ENCODE results near the gene ENAM. TPM values are rescaled to one million over a fixed set of nuclear protein-coding genes. Genes with fewer than 3 reads are reported as not detected.

ENAM gene
- total RNA-seq, 4 donors from 2014 or later, result not detected

DNA sequence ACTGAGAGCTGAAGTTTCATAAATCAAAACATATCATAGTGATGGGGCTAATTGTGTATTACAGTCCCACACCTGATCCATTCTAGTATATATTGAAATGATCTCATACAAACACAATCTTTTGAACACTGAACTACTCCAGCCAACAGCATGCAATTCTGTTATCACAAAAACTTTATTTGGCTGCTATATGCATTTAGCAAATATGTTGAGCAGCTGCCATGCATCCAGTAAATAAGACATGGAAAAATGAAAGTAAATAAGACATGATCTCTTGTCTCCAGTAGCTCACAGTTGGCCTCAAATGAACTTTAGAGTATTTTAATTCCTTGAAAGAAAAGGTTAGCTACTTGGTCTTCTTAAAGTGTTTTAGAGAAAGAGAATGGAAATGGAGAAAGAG is 34.3 kb upstream of the ENAM start:
- no peak for ATAC-seq (ENCODE audit: low FRiP score)
- DNase-seq (ENCODE audit: low spot score), result no peak
- TF ChIP-seq CTCF (IDR thresholded peaks at IDR 0.05), result no peak

GRCh38 chr4:70600305-70600704 is 28.2 kb upstream of the ENAM start:
- no peak for ATAC-seq (ENCODE audit: low FRiP score)
- TF ChIP-seq CTCF (IDR thresholded peaks at IDR 0.05), result no peak
- DNase-seq (ENCODE audit: low spot score), result no peak

DNA sequence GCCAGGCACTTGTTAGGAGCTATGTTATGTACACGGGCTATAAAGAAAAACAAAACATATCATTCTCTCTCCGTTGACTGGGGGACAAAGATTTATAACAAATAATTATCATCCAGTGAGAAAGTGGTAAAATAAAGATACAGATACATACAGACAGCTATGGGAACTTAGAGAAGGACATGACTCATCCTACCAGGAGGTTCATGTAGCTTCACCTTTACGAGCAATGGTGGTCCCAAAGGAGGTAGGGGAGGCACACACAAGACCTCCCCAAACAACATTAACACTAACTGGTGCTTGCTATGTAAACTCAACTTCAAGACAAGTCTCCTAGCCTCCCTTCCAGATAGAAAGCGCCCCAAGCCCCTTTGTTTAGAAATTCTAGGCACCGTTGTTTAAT is 27.6 kb upstream of the ENAM start:
- no peak for TF ChIP-seq CTCF (IDR thresholded peaks at IDR 0.05)
- no peak for DNase-seq (ENCODE audit: low spot score)
- no peak for ATAC-seq (ENCODE audit: low FRiP score)

DNA sequence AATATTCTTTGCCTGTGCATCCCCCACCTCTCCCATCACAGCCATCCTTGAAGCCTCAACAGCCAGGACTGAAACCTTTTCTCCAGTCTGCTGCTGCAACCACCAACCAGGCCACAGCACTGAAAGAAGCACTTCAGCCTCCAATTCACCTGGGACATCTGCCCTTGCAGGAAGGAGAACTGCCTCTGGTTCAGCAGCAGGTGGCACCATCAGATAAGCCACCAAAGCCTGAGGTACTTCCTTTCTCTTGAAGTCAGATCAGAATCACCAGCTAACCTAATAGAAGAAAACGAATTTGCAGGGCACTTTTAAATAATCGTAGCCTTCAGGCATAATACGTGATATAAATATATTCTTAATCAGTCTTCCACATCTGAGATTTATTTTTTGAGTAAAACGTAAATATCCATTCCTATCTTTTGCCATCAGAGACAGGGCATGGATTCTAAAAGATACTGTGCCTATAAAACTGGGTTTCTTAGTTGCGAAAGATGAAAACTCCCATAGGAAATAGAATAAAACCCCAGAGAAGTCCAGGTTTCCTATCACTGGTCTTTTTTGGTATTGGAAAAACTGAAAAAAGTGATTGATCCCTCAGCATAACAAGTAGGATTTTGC is 27.0 kb upstream of the ENAM start:
- TF ChIP-seq CTCF (IDR thresholded peaks at IDR 0.05), result no peak
- no peak for ATAC-seq (ENCODE audit: low FRiP score)
- no peak for DNase-seq (ENCODE audit: low spot score)

DNA sequence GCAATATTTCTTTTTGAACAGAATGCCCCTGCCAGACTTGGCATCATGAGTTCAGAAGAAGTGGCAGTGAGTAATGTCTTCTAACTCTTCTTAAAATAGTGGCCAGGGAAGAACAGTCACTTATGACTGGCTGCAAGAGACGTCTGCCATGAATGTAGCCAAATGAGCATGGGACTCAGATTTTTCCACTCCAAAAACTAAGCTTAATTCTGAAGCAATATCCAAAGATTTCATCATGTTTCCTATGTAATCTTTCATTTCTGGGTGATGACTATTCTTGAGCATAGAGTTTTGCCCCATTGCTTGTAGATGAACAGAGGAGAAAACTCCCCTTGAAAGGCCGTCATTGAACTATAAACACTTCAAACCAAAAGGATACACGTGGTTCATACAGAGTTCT is 24.7 kb upstream of the ENAM start:
- DNase-seq (ENCODE audit: low spot score) (no peak), ATAC-seq (ENCODE audit: low FRiP score) (peak; percentile 77)
- no peak for TF ChIP-seq CTCF (IDR thresholded peaks at IDR 0.05)

- DNase-seq (ENCODE audit: low spot score) (no peak), ATAC-seq (ENCODE audit: low FRiP score) (no peak)
- TF ChIP-seq CTCF (IDR thresholded peaks at IDR 0.05), result no peak
Observed at GRCh38 chr4:70606459-70606858, 22.1 kb upstream of the ENAM start.

GRCh38 chr4:70607334-70607853 is 21.1 kb upstream of the ENAM start:
- ATAC-seq (ENCODE audit: low FRiP score) (no peak), DNase-seq (ENCODE audit: low spot score) (no peak)
- no peak for TF ChIP-seq CTCF (IDR thresholded peaks at IDR 0.05)
